ENCODE measurements around the gene TBC1D2.
"Not testable (repeated sequence)": the region's sequence is repeated elsewhere in the genome, so short reads cannot be mapped to it uniquely, and the experiment has no call there.

The TBC1D2 gene

GRCh38 chr9:98272083-98272482, 16.6 kb upstream of the TBC1D2 start:
- Histone ChIP-seq H3K27me3 (ENCODE audit: control insufficient read depth, insufficient read depth, low read length) (no peaks in the 10 kb centered on the region), H3K4me3 (ENCODE audit: low read length) (no peak overlapping the region), H3K9me3 (ENCODE audit: control insufficient read depth, insufficient read depth, low read length) (no peaks in the 10 kb centered on the region), H3K4me1 (ENCODE audit: control insufficient read depth, insufficient read depth, low read length) (peaks cover 1% of the 10 kb centered on the region; the same call in 1 of the 2 replicates), H3K27ac (ENCODE audit: low read length) (no peak overlapping the region), H3K36me3 (ENCODE audit: control insufficient read depth, insufficient read depth, low read length) (no peaks in the 10 kb centered on the region)
- WGBS (ENCODE audit: insufficient coverage, insufficient read length): no CpG with 5 or more reads among the region's 3 CpGs
- DNase-seq (ENCODE audit: low read depth, low spot score): no peak

DNA sequence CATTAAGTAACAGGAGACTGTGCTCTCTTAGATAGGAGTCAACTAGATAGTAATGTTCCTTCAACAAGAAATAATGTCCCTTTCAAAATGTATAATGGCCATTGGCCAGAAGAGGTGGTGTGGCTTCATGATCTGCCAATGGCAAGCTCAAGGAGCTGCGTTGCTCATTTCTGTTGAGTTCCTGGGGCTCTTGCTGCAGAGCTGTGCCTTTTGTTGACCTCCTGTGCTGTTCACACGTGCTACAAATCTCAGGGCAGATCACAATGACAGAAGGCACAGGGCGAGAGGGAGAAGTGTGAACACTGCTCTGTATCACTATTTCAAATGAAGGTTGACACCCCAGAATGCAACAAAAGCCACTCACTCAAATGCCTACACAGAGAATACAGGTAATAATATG, 16.0 kb upstream of the TBC1D2 start:
- Histone ChIP-seq H3K27ac (ENCODE audit: low read length) (no peak overlapping the region), H3K27me3 (ENCODE audit: control insufficient read depth, insufficient read depth, low read length) (no peaks in the 10 kb centered on the region), H3K36me3 (ENCODE audit: control insufficient read depth, insufficient read depth, low read length) (no peaks in the 10 kb centered on the region), H3K4me3 (ENCODE audit: low read length) (no peak overlapping the region), H3K4me1 (ENCODE audit: control insufficient read depth, insufficient read depth, low read length) (peaks cover 1% of the 10 kb centered on the region; the same call in 1 of the 2 replicates), H3K9me3 (ENCODE audit: control insufficient read depth, insufficient read depth, low read length) (no peaks in the 10 kb centered on the region)
- no CpG with 5 or more reads among the region's 3 CpGs for WGBS (ENCODE audit: insufficient coverage, insufficient read length)
- DNase-seq (ENCODE audit: low read depth, low spot score): no peak

GRCh38 chr9:98270284-98270683, 14.8 kb upstream of the TBC1D2 start:
- not testable (repeated sequence) for H3K27ac ChIP-seq (ENCODE audit: low read length)

DNA sequence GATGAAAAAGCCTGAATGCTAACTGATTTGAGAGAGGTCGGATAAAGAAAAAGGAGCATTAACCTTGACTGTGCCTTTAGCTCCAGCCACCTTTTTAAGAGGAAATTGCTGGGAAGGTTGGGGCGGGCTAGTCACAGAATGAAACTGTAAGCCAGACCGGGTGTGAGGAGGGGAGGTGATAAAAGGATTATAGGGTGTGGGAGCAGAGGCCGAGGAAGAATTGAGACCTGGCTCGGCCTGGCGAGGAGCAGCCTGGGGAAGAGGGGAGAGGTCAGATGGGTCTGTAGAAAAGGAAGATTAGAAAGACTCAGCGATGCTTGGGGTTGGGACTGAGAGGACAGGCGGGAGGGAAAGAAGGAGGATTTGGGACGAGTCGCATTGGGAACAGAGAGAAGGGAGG, 14.2 kb upstream of the TBC1D2 start:
- not testable (repeated sequence) for H3K4me3 ChIP-seq (ENCODE audit: low read length); H3K9me3 ChIP-seq (ENCODE audit: control insufficient read depth, insufficient read depth, low read length); H3K27ac ChIP-seq (ENCODE audit: low read length); H3K4me1 ChIP-seq (ENCODE audit: control insufficient read depth, insufficient read depth, low read length); H3K36me3 ChIP-seq (ENCODE audit: control insufficient read depth, insufficient read depth, low read length); H3K27me3 ChIP-seq (ENCODE audit: control insufficient read depth, insufficient read depth, low read length); DNase-seq (ENCODE audit: low read depth, low spot score)
- WGBS (ENCODE audit: insufficient coverage, insufficient read length): no CpG with 5 or more reads among the region's 10 CpGs

More at GRCh38 chr9:98270284-98270683, 14.8 kb upstream of the TBC1D2 start:
- not testable (repeated sequence) for H3K27me3 ChIP-seq (ENCODE audit: control insufficient read depth, insufficient read depth, low read length); DNase-seq (ENCODE audit: low read depth, low spot score); H3K4me1 ChIP-seq (ENCODE audit: control insufficient read depth, insufficient read depth, low read length); H3K9me3 ChIP-seq (ENCODE audit: control insufficient read depth, insufficient read depth, low read length); H3K4me3 ChIP-seq (ENCODE audit: low read length); H3K36me3 ChIP-seq (ENCODE audit: control insufficient read depth, insufficient read depth, low read length)
- no CpG with 5 or more reads among the region's 11 CpGs for whole genome bisulfite sequencing (ENCODE audit: insufficient coverage, insufficient read length)

DNA sequence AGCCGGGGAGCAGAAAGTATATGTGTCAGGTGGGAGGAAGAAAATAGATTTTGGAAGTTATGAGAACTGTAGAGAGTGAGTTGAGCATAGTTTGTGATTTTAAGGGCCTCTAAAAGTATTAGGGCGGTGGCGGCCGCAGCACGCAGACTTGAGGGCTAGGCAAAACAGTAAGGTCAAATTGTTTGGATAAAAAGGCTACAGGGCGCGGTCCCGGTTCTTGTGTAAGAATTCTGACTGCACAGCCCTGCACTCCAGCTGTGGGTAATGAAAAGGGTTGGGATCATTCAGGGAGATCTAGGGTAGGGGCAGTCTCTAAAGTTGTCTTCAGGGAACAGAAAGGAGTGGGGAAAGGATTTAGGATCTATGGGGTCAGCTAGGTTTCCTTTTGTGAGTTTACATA, 12.1 kb upstream of the TBC1D2 start:
- WGBS (ENCODE audit: insufficient coverage, insufficient read length): no CpG with 5 or more reads among the region's 8 CpGs
- H3K36me3 ChIP-seq (ENCODE audit: control insufficient read depth, insufficient read depth, low read length); H3K27ac ChIP-seq (ENCODE audit: low read length): not testable (repeated sequence)

DNA sequence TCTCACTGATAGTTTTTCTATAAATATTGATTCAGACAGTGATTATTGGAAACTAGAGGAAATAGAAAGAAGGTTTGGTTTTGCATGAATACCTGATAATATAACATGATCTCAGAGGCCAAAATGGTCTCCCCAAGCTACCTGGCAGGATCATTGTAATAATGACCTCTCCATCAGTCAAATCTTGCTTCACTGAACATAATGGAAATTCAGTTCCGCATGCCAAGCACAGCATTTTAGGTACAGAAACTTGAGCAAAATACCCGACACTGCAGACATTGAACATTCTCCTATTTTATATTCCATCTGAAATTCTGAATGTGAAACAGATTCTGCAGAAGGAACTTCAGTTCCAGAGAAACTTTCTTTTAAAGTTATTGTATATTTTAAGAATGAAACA, 9.1 kb upstream of the TBC1D2 start:
- Histone ChIP-seq H3K36me3 (ENCODE audit: control insufficient read depth, insufficient read depth, low read length) (no peaks in the 10 kb centered on the region), H3K4me3 (ENCODE audit: low read length) (no peak overlapping the region), H3K27me3 (ENCODE audit: control insufficient read depth, insufficient read depth, low read length) (no peaks in the 10 kb centered on the region), H3K9me3 (ENCODE audit: control insufficient read depth, insufficient read depth, low read length) (no peaks in the 10 kb centered on the region), H3K4me1 (ENCODE audit: control insufficient read depth, insufficient read depth, low read length) (no peaks in the 10 kb centered on the region), H3K27ac (ENCODE audit: low read length) (no peak overlapping the region)
- no CpG with 5 or more reads among the region's 2 CpGs for WGBS (ENCODE audit: insufficient coverage, insufficient read length)
- no peak for DNase-seq (ENCODE audit: low read depth, low spot score)

More for the DNA sequence above, 12.1 kb upstream of the TBC1D2 start:
- not testable (repeated sequence) for H3K27me3 ChIP-seq (ENCODE audit: control insufficient read depth, insufficient read depth, low read length); H3K9me3 ChIP-seq (ENCODE audit: control insufficient read depth, insufficient read depth, low read length); DNase-seq (ENCODE audit: low read depth, low spot score); H3K4me3 ChIP-seq (ENCODE audit: low read length); H3K4me1 ChIP-seq (ENCODE audit: control insufficient read depth, insufficient read depth, low read length)

DNA sequence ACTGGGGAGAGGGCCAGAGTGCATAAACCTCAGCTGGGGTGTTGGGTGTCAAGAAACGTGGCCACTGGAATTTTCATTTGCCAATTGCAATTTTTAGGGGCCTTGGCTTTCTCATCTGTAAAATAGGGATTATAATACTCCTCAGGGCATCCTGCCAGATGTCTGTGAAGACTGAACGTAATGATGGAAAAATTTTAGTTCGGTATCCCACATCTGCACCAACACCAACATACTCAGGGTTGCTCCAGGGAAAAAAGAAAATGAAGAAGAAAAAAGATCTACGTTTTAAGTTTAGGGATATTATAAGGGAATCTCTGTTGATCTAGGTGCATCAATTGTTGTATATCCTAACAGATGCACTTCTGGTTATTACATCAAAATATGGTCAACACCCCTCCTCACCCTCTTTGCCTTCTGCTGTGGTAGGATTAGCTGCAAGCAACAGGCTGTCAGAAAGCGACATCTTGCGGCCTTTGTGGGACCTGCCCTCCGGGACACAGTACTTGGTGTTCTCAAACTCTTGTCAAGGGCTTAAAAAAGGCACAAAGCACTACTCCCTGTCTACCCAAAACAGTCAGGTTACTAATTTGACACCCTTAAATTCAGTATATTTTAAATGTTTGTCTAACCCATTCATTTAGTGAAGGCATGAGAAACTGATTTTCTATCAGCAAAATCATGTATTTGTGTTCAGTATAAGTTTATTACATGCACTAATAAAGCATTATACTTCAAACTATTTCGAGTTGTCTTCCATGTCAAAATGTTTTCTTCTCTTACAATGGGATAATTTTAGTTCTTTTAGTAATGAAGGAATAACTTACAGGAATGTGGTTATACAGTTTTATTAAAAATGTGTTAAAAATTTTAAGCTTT, 8.3 kb upstream of the TBC1D2 start:
- Histone ChIP-seq H3K9me3 (ENCODE audit: control insufficient read depth, insufficient read depth, low read length) (no peaks in the 10 kb centered on the region), H3K4me3 (ENCODE audit: low read length) (no peak overlapping the region), H3K27ac (ENCODE audit: low read length) (no peak overlapping the region), H3K27me3 (ENCODE audit: control insufficient read depth, insufficient read depth, low read length) (no peaks in the 10 kb centered on the region), H3K4me1 (ENCODE audit: control insufficient read depth, insufficient read depth, low read length) (no peaks in the 10 kb centered on the region), H3K36me3 (ENCODE audit: control insufficient read depth, insufficient read depth, low read length) (no peaks in the 10 kb centered on the region)
- peak; percentile 61 for DNase-seq (ENCODE audit: low read depth, low spot score)
- no CpG with 5 or more reads among the region's 8 CpGs for WGBS (ENCODE audit: insufficient coverage, insufficient read length)

DNA sequence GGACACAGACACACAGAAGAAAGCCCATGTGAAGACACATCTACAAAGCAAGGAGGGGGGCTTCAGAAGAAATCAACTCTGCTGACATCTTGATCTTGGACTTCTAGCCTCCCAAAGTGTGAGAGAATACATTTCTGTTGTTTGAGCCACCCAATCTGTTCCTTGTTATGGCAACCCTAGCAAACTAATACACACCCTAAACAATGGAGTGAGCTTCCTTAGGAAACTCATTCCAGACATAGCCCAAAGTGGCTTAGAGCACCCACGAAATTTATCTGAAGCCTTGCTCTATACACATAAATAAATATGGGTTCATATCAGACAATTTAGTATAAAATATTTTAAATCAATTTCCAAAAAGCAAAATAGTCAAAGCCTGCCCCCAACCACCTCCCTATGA, 7.6 kb upstream of the TBC1D2 start:
- H3K9me3 ChIP-seq (ENCODE audit: control insufficient read depth, insufficient read depth, low read length): no peaks in the 10 kb centered on the region

GRCh38 chr9:98262056-98262455, 6.6 kb upstream of the TBC1D2 start:
- WGBS (ENCODE audit: insufficient coverage, insufficient read length): no CpG with 5 or more reads among the region's 3 CpGs
- DNase-seq (ENCODE audit: low read depth, low spot score): no peak
- H3K27ac ChIP-seq (ENCODE audit: low read length): no peak overlapping the region

More for the DNA sequence above, 7.6 kb upstream of the TBC1D2 start:
- H3K27ac ChIP-seq (ENCODE audit: low read length): no peak overlapping the region
- H3K4me1 ChIP-seq (ENCODE audit: control insufficient read depth, insufficient read depth, low read length): no peaks in the 10 kb centered on the region
- no peak for DNase-seq (ENCODE audit: low read depth, low spot score)
- no CpG with 5 or more reads among the region's 1 CpG for WGBS (ENCODE audit: insufficient coverage, insufficient read length)
- H3K27me3 ChIP-seq (ENCODE audit: control insufficient read depth, insufficient read depth, low read length): no peaks in the 10 kb centered on the region
- no peaks in the 10 kb centered on the region for H3K36me3 ChIP-seq (ENCODE audit: control insufficient read depth, insufficient read depth, low read length)
- H3K4me3 ChIP-seq (ENCODE audit: low read length): no peak overlapping the region

GRCh38 chr9:98260635-98261034, 5.2 kb upstream of the TBC1D2 start:
- H3K9me3 ChIP-seq (ENCODE audit: control insufficient read depth, insufficient read depth, low read length): no peaks in the 10 kb centered on the region
- H3K4me3 ChIP-seq (ENCODE audit: low read length): no peak overlapping the region
- no peak overlapping the region for H3K27ac ChIP-seq (ENCODE audit: low read length)
- H3K4me1 ChIP-seq (ENCODE audit: control insufficient read depth, insufficient read depth, low read length): no peaks in the 10 kb centered on the region
- DNase-seq (ENCODE audit: low read depth, low spot score): no peak
- no peaks in the 10 kb centered on the region for H3K27me3 ChIP-seq (ENCODE audit: control insufficient read depth, insufficient read depth, low read length)
- H3K36me3 ChIP-seq (ENCODE audit: control insufficient read depth, insufficient read depth, low read length): no peaks in the 10 kb centered on the region
- WGBS (ENCODE audit: insufficient coverage, insufficient read length): no CpG with 5 or more reads among the region's 5 CpGs

More at GRCh38 chr9:98262056-98262455, 6.6 kb upstream of the TBC1D2 start:
- Histone ChIP-seq H3K36me3 (ENCODE audit: control insufficient read depth, insufficient read depth, low read length) (no peaks in the 10 kb centered on the region), H3K27me3 (ENCODE audit: control insufficient read depth, insufficient read depth, low read length) (no peaks in the 10 kb centered on the region), H3K4me1 (ENCODE audit: control insufficient read depth, insufficient read depth, low read length) (no peaks in the 10 kb centered on the region), H3K4me3 (ENCODE audit: low read length) (no peak overlapping the region), H3K9me3 (ENCODE audit: control insufficient read depth, insufficient read depth, low read length) (no peaks in the 10 kb centered on the region)

DNA sequence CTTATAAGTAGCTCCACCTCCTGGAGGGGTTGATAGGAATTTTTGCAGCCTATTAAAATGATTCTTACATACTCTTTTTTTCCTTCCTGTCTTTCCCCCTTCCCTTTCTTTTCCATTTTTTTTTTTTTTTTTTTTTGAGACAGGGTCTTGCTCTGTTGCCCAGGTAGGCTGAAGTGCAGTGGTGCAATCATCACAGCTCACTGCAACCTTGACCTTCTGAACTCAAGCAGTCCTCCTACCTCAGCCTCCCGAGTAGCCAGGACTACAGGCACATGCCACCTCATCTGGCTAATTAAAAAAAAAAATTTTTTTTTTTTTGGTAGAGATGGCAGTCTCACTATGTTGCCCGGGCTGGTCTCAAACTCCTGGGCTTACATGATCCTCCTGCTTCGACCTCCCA, 4.3 kb upstream of the TBC1D2 start:
- Histone ChIP-seq H3K4me1 (ENCODE audit: control insufficient read depth, insufficient read depth, low read length) (peaks cover under 1% of the 10 kb centered on the region; the same call in 1 of the 2 replicates), H3K27ac (ENCODE audit: low read length) (no peak overlapping the region), H3K27me3 (ENCODE audit: control insufficient read depth, insufficient read depth, low read length) (no peaks in the 10 kb centered on the region), H3K36me3 (ENCODE audit: control insufficient read depth, insufficient read depth, low read length) (no peaks in the 10 kb centered on the region), H3K9me3 (ENCODE audit: control insufficient read depth, insufficient read depth, low read length) (no peaks in the 10 kb centered on the region), H3K4me3 (ENCODE audit: low read length) (no peak overlapping the region)
- WGBS (ENCODE audit: insufficient coverage, insufficient read length): no CpG with 5 or more reads among the region's 3 CpGs
- no peak for DNase-seq (ENCODE audit: low read depth, low spot score)

Measured in iPS DF 6.9 (cell line).